A172 (cell line): ENCODE data around the gene DAB1. TPM values are rescaled to one million over a fixed set of nuclear protein-coding genes. Genes with fewer than 3 reads are reported as not detected.
A peak's percentile ranks its signal among the peaks of the same experiment; 100 is the strongest.

Experiments used
- DNase-seq: peaks from one replicate; pipeline ENCODE4 v3.0.0-alpha.2; 2015; ENCODE audit warnings: low spot score
- total RNA-seq: library from RNA; depleted of rRNA; stranded (reverse); fragments of >200 nt; shearing (Covaris generic); gene quantifications from 2 replicates; pipeline ENCODE4 v1.2.3, GENCODE V29; 2014

The DAB1 gene
- total RNA-seq, 1 experiment from 2014 or later, result not detected

DNA sequence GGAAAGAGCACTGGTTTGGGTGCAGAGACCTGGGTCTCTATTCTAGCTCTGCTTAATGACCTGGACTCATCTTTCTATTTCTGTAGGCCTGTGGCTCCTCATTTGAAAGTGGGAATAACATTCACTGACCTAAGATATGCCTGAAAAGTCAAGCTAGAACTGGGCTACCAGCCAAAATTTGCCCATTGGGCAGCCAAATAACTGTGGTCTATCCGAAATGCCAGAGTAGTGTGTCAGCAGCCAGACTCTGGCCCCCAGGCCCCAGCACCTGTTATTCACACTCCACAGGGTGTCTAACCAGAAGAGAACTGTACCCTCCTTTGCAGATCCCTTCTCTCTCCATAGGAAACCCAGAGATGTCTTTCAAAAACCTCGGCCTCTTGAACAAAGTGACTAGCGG, 12.6 kb downstream of the DAB1 start:
- DNase-seq, result peak; percentile 76

DNA sequence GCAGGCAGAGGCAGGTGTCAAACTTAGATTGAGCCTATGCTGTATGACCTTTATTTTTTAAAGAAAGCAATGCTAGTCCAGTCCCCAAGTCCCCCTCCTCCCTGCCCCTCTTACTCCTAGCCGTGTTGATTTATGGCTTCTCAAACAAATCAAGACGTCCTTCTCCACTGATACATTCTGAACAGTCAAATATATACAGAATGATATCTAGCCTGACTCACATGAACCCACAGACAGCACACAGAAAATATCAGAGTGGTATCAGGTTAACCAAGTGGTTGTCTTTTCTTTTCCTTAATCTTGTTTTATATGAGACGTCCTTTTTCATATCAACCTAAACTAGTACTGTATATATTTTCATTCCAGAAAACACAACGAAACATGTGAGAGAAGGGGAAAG, 13.4 kb downstream of the DAB1 start:
- DNase-seq, result no peak

- DNase-seq, result no peak
These were observed 15.9 kb downstream of the DAB1 start for GRCh38 chr1:57407928-57408327.

DNA sequence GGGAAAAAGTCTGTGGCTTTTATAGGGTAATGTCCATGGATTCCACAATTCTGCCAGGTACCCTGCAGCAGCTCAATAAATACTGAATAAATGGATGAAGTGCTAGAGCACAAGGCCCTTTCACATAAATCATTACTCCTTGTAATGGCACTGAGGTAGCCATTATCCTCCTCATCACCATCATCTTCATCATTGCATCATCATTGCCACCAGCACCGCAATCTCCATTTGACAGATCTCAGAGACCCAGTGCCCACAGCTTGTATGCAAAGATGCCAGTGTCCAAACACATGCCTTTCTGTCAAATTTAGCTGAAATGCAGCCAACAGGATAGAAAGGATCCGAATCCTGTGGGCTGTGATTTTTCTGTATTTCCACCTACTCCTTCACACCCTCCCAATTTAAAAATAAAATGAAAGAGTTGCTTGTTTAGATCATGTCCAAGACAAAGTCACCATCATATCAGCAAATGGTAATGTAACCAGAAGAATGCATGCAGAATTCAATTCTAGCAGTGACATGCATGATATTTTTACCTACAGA, 17.4 kb downstream of the DAB1 start:
- DNase-seq, result no peak

DNA sequence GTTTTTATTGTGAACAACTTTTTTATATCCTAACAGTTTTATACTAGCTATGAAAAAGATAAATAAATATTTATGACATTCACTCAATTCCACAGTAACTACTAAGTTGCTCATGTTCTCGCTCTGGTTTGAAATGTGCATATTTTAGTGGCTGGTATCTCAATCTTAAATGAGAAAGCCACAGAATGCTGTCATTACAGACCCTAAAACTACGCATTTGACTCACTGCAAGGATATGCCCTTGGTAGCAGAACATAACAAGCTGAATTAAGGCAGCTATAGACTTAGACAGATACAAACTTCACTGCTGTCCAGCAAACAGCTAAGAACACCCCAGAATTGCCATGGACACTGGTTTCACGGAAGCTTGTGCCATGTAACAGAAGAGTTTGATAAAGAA, 19.0 kb downstream of the DAB1 start:
- DNase-seq, result no peak

GRCh38 chr1:57403201-57403600, 20.7 kb downstream of the DAB1 start:
- no peak for DNase-seq

GRCh38 chr1:57401671-57402070, 22.2 kb downstream of the DAB1 start:
- DNase-seq, result no peak

DNA sequence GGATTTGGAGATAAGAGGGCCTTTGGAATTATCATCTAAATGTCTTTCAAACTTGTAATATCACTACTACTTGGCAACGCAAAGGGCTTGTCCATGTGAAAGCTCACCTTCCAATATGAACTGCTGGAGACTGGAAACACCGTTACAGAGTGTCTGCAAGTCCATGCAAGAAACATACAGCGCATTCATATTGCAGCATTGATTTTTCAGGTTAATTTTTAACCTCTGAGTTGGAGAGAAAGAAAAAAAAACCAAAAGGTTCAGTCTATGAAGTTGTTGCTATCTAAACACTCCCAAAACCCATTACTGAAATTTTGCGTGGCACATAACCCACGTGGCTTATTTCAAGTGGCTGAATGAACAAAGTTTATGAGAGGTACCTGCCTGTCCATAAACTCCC, 23.8 kb downstream of the DAB1 start:
- no peak for DNase-seq

DNA sequence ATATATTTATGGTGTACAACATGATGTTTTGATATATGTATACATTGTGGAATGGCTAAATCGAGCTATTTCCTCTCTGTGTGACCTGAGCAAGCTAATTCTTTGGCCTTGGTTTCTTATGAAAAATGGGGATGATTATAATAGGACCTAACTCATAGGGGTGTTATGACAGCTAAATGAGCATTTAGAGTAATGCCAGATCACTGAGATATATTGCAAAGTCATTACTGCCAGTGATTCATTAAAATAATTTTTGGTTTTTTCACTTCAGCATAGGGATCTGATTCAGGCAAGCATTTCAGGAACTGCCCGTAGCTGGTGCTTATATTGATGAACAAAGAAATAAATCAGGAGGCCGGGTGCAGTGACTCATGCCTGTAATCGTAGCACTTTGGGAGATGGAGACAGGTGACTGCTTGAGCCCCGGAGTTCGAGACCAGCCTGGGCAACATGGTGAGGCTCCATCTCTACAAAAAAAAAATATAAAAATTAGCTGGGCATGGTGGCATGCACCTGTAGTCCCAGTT, 30.7 kb downstream of the DAB1 start:
- DNase-seq, result no peak

DNA sequence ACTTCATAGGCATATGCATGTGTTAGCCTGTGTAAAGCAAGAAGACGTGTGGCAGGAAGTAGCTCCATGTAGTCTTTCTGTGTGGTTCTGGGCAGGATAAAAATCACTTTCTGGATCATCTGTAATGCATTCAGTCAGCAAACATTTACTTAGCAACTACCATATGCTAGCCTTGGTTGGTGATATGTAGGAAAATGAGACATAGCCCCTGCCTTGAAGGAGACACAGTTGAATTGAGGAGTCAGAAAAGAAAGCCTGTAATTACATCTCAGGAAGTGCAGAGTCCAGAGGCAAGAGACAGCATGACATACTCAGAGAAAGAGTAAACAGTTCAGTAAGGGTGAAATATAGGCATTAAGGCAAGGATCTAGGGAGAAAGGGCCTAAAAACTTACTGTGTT, 38.5 kb downstream of the DAB1 start:
- no peak for DNase-seq

- DNase-seq, result no peak
These were observed 39.0 kb downstream of the DAB1 start for GRCh38 chr1:57384901-57385300.

DNA sequence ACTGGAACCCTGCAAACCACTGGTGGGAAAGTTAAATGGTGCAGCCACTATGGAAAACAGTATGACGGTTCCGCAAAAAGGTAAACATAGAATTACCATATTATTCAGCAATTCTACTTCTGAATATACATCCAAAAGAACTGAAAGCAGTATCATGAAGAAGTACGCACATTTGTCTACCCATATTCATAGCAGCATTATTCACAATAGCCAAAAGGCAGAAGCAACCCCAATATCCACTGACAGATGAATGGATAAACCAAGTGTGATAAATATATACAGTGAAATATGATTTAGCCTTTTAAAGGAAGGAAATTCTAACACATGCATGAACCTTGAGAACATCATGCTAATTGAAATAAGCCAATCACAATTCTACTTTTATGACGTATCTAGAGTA, 39.6 kb downstream of the DAB1 start:
- no peak for DNase-seq

GRCh38 chr1:57381871-57382270, 42.0 kb downstream of the DAB1 start:
- no peak for DNase-seq

DNA sequence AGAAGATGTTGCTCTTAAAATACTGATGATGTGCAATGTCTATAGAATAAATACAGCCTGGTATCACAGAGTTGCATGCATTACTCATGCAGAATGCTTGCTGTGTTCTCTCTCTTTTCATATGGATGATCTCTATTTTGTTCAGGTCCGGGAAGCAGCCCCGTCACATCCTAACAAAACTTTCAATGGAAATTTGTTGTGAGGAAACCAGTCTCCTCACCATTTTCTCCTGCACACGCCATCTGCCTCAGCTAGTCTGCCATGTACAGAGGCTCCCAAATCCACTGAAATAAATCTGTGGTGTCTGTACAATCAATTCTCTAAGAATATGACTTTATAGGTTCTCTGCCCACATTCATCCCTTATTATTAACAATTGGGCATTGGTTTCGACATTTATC, 42.4 kb downstream of the DAB1 start:
- no peak for DNase-seq

DNA sequence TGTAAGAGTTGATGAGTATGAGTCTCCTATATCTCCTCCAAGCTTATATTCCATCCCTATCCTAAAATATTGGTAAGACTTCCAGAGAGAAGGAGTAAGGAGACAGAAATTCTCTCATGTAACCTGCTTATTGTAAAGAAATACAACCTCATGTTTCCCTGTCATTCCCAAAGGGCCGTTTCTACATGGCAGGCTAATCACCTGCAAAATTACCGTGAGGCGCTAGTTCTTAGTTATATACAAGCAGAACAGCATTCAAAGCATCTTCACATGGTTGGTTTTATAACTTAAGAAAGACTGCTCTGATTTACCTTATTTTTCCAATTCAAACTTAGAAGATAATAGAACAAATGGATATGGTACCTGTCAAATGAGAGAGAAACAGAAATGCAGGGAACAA, 42.9 kb downstream of the DAB1 start:
- DNase-seq, result no peak

DNA sequence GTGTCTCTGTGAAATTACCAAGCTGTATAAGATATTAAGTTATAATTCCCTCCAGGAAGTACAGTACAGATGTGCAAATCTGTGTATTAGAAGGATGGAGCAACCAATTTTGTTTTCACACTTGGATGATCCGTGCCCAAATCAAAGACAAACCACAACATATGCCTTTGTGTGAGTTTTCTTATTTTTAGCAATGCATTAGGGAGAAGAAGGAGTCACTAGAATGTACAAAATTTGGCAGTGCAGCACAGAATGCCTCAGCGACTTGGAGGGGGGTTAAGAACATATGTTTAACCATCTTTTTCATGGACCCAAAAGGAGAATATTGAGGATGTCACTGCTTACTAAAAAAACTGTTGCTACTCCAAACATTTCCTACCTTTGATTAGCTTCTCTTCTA, 45.3 kb downstream of the DAB1 start:
- DNase-seq, result no peak

GRCh38 chr1:57377339-57378139, 46.3 kb downstream of the DAB1 start:
- DNase-seq, result no peak

DNA sequence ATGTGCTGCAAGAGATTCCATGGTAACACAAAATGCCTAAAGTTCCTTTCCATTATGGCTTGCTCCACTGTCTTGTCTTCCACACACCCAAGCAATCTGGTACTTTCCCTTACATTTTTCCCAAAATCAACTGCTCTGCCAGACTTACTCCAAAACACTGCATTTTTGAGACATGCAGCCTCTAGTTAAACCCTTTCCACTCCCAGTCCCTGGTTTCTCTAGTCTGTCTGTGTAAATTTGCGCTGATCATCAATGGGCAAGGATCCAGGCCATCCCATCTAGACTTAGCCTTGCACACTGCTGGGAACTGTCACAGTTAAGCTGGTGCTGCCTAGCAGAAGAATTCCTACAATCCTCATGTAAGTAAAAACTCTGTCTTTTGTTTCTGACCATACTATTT, 47.8 kb downstream of the DAB1 start:
- DNase-seq, result no peak

- DNase-seq, result no peak
These were observed 54.0 kb downstream of the DAB1 start for GRCh38 chr1:57369889-57370288.

DNA sequence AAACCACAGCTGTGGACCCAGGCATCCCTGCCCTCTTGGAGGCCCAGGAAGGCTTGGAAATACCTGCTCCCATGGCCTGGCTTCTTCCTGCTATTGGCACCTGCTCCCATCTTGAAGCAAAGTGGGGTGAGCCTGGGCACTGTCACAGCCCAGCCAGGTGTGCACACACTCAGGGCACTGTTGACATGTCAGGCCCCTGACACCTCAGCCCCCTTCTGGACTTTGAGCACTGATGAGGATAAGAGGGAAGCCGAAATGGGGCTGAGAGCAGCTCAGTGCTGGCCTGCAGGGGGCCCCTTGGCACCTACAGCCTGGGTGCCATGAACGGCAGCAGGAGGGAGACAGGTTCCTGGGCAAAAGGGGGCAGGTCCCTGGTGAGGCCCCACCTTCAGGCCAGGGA, 55.9 kb downstream of the DAB1 start:
- no peak for DNase-seq

GRCh38 chr1:57363643-57364042, 60.2 kb downstream of the DAB1 start:
- no peak for DNase-seq

DNA sequence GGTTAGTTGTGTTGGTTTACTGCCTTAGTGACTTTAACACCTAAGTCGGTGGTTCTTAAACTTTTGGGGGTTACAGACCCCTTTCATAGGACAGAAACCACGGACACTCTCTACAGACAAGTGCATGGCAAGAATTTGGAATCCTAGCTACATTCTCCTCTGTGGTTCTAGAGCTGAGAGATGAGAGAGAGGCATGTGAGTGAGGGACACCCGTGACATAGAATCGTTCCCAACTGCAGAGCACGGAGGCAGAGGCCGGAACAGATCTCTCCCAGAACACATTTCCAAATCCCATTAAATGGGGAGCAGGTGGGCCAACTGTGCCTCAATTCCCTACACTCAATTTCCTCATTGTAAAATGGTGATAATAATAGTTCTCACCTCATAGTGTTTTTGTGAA, 60.7 kb downstream of the DAB1 start:
- no peak for DNase-seq

DNA sequence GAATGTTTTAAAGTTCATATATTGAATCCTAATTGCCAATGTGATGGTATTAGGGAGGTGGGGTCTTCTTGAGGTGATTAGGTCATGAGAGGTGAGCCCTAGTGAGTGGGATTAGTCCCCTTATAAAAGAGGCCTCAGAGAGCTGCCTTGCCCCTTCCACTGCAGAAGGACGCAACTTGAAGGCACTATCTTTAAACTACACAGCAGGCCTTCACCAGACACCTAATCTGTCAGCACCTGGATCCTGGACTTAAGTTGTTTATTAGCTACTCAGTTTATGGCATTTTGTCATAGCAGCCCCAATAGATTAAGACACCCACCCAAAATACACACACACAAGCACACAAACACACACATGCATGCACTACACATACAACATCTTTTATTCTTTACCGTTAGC, 61.4 kb downstream of the DAB1 start:
- no peak for DNase-seq

DNA sequence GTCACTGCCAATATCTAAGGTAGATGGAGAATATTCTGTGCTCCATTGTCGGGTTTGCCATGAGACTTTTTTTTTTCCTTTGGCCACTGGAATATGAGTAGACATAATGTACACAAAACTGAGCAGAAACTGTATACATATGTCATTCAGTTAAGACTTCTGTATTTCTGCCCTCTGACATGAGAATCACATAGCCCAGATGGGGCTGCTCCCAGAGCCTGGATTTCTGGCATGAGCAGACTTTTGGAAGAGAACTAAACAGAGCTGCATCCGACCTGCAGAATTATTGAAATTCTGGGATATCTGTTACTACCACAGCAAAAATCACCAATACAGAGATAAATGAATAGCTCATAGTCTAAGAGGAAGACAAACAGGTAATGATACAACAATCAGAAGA, 62.3 kb downstream of the DAB1 start:
- DNase-seq, result no peak
